ENCODE data around the gene CALCOCO1.
A peak's percentile ranks its signal among the peaks of the same experiment; 100 is the strongest.
"Not testable (repeated sequence)": the region's sequence is repeated elsewhere in the genome, so short reads cannot be mapped to it uniquely, and the experiment has no call there.

Gene CALCOCO1

GRCh38 chr12:53733051-53733806 lies 6.0 kb upstream of the CALCOCO1 start:
- no peak for DNase-seq

GRCh38 chr12:53729644-53730043 lies 2.4 kb upstream of the CALCOCO1 start:
- DNase-seq, result no peak

- DNase-seq, result no peak
Measured at GRCh38 chr12:53728206-53728605, 954 bp upstream of the CALCOCO1 start.

- DNase-seq, result no peak
Measured at GRCh38 chr12:53726946-53727309, 324 bp downstream of the CALCOCO1 start.

GRCh38 chr12:53726341-53726740 lies 911 bp downstream of the CALCOCO1 start:
- no peak for DNase-seq

GRCh38 chr12:53725824-53726223 lies 1.4 kb downstream of the CALCOCO1 start:
- no peak for DNase-seq

- DNase-seq, result no peak
Measured at GRCh38 chr12:53722450-53723041, 4.7 kb downstream of the CALCOCO1 start.

- DNase-seq, result no peak
Measured at GRCh38 chr12:53720946-53721345, 6.3 kb downstream of the CALCOCO1 start.

GRCh38 chr12:53719649-53720048 lies 7.6 kb downstream of the CALCOCO1 start:
- no peak for DNase-seq

- DNase-seq, result not testable (repeated sequence)
Measured at GRCh38 chr12:53718567-53718966, 8.7 kb downstream of the CALCOCO1 start.

- DNase-seq, result no peak
Measured at GRCh38 chr12:53717319-53717718, 9.9 kb downstream of the CALCOCO1 start.

GRCh38 chr12:53714004-53714403 lies 13.2 kb downstream of the CALCOCO1 start:
- DNase-seq, result no peak

- DNase-seq, result no peak
Measured at GRCh38 chr12:53713516-53713915, 13.7 kb downstream of the CALCOCO1 start.

- DNase-seq, result no peak
Measured at GRCh38 chr12:53712059-53712643, 15.1 kb downstream of the CALCOCO1 start.

GRCh38 chr12:53710091-53710490 lies 17.2 kb downstream of the CALCOCO1 start:
- no peak for DNase-seq

GRCh38 chr12:53709671-53710070 lies 17.6 kb downstream of the CALCOCO1 start:
- DNase-seq, result no peak

- no peak for DNase-seq
Measured at GRCh38 chr12:53706080-53706479, 21.2 kb downstream of the CALCOCO1 start.

- DNase-seq, result no peak
Measured at GRCh38 chr12:53703756-53704155, 23.5 kb downstream of the CALCOCO1 start.

GRCh38 chr12:53701518-53702264 lies 25.6 kb downstream of the CALCOCO1 start:
- DNase-seq, result peak; percentile 61

- no peak for DNase-seq
Measured at GRCh38 chr12:53700567-53700966, 26.7 kb downstream of the CALCOCO1 start.

GRCh38 chr12:53699678-53700025 lies 27.6 kb downstream of the CALCOCO1 start:
- DNase-seq, result no peak

- no peak for DNase-seq
Measured at GRCh38 chr12:53698948-53699677, 28.1 kb downstream of the CALCOCO1 start.
